ENCODE data around the gene AGFG2.
A peak's percentile ranks its signal among the peaks of the same experiment; 100 is the strongest.

Gene AGFG2

GRCh38 chr7:100604028-100604975, 65.3 kb downstream of the AGFG2 start:
- DNase-seq (ENCODE audit: low read depth, low spot score): no peak
- no peak overlapping the region for H3K27ac ChIP-seq

GRCh38 chr7:100604976-100605911, 66.2 kb downstream of the AGFG2 start:
- DNase-seq (ENCODE audit: low read depth, low spot score): no peak
- H3K27ac ChIP-seq: no peak overlapping the region

GRCh38 chr7:100606313-100606712, 67.3 kb downstream of the AGFG2 start:
- H3K27ac ChIP-seq: no peak overlapping the region
- no peak for DNase-seq (ENCODE audit: low read depth, low spot score)

GRCh38 chr7:100607111-100607510, 68.1 kb downstream of the AGFG2 start:
- peak overlapping the region; percentile 4 for H3K27ac ChIP-seq
- no peak for DNase-seq (ENCODE audit: low read depth, low spot score)

GRCh38 chr7:100609958-100610357, 71.0 kb downstream of the AGFG2 start:
- DNase-seq (ENCODE audit: low read depth, low spot score): no peak
- H3K27ac ChIP-seq: no peak overlapping the region

- peak; percentile 97 for DNase-seq (ENCODE audit: low read depth, low spot score)
- H3K27ac ChIP-seq: peak within 1 kb of the TSS; percentile 77
These were observed 73.2 kb downstream of the AGFG2 start, which contains the start of gene MOSPD3 for GRCh38 chr7:100611983-100612729. TSS of gene MOSPD3 (plus strand) at chr7:100612540. CDS start at chr7:100612792, 252 bp downstream.

- no peak overlapping the region for H3K27ac ChIP-seq
- no peak for DNase-seq (ENCODE audit: low read depth, low spot score)
These were observed 73.9 kb downstream of the AGFG2 start for GRCh38 chr7:100612730-100613390.

- H3K27ac ChIP-seq: no peak overlapping the region
- no peak for DNase-seq (ENCODE audit: low read depth, low spot score)
These were observed 74.6 kb downstream of the AGFG2 start for GRCh38 chr7:100613412-100614175.

- no peak overlapping the region for H3K27ac ChIP-seq
- no peak for DNase-seq (ENCODE audit: low read depth, low spot score)
These were observed 75.4 kb downstream of the AGFG2 start for GRCh38 chr7:100614308-100614861.

Data from epithelial cell of prostate (primary cell).